Peyer's patch (tissue), 4 donors: ENCODE results near the gene SLC1A5. TPM values are rescaled to one million over a fixed set of nuclear protein-coding genes. Genes with fewer than 3 reads are reported as not detected.
"Not testable (repeated sequence)": the region's sequence is repeated elsewhere in the genome, so short reads cannot be mapped to it uniquely, and the experiment has no call there.

ENCODE experiments used
- DNase-seq, 3 donors: peaks; one replicate each; pipeline ENCODE4 v3.0.0-alpha.2; 2017 to 2019
- H3K27ac ChIP-seq, 4 donors: fragments of 200-600 bp; sonication (generic); one replicate each; pipeline ENCODE4 v1.5.1; 2016 to 2019
- H3K27me3 ChIP-seq, 2 donors: fragments of 200-600 bp; sonication (generic); one replicate each; pipeline ENCODE4 v1.5.1; 2019
- H3K36me3 ChIP-seq, 3 donors: fragments of 200-600 bp; sonication (generic); one replicate each; pipeline ENCODE4 v1.5.1; 2016 to 2019
- H3K4me1 ChIP-seq, 4 donors: fragments of 200-600 bp; sonication (generic); one replicate each; pipeline ENCODE4 v1.5.1; 2016 to 2019
- H3K4me3 ChIP-seq, 4 donors: fragments of 200-600 bp; sonication (generic); 1 replicate in 3 of 4; 2 replicates in 1 of 4; pipeline ENCODE4 v1.5.1; 2016 to 2019; ENCODE audit warnings: mild to moderate bottlenecking in 1 of 4
- H3K9me3 ChIP-seq, 4 donors: fragments of 200-600 bp; sonication (generic); one replicate each; pipeline ENCODE4 v1.5.1; 2016 to 2019; ENCODE audit warnings: mild to moderate bottlenecking in 1 of 4
- CTCF ChIP-seq, 6 experiments: fragments of 450-650 bp in 4 of 6; fragments of 200-600 bp in 2 of 6; sonication (generic) in 1 of 6; IDR thresholded peaks; one replicate each; pipeline ENCODE4 v1.5.1; 2017 to 2019; ENCODE audit warnings: antibody characterized with exemption in 6 of 6, mild to moderate bottlenecking in 3 of 6, moderate library complexity in 1 of 6
- POLR2A ChIP-seq, 2 donors: fragments of 450-650 bp; IDR thresholded peaks; one replicate each; pipeline ENCODE4 v1.5.1; 2017; ENCODE audit warnings: antibody characterized with exemption in 2 of 2, mild to moderate bottlenecking in 2 of 2, moderate library complexity in 2 of 2
- total RNA-seq, 4 donors: library from RNA; depleted of rRNA; stranded (reverse); fragments of >200 nt; gene quantifications; one replicate each; pipeline ENCODE4 v1.1.0, GENCODE V29; 2016

Gene SLC1A5
- total RNA-seq, 4 donors from 2014 or later: 19.8 to 34.7 (median 31.2) TPM

- no peak overlapping the region for H3K27ac ChIP-seq
- no peak for TF ChIP-seq POLR2A (IDR thresholded peaks at IDR 0.05)
- TF ChIP-seq CTCF (IDR thresholded peaks at IDR 0.05): no peak
- no peak for DNase-seq
- peaks cover 0 to 4% (median 0%) of the 10 kb centered on the region in 4 donors for H3K4me1 ChIP-seq
- no peaks in the 10 kb centered on the region for H3K9me3 ChIP-seq
- no peaks in the 10 kb centered on the region for H3K27me3 ChIP-seq
- H3K36me3 ChIP-seq: no peaks in the 10 kb centered on the region
- H3K4me3 ChIP-seq: no peak overlapping the region
These were observed 40.1 kb upstream of the SLC1A5 start for GRCh38 chr19:46828484-46828883.

- H3K27me3 ChIP-seq: no peaks in the 10 kb centered on the region
- TF ChIP-seq CTCF (IDR thresholded peaks at IDR 0.05): no peak
- TF ChIP-seq POLR2A (IDR thresholded peaks at IDR 0.05): no peak
- no peak overlapping the region for H3K27ac ChIP-seq
- H3K9me3 ChIP-seq: no peaks in the 10 kb centered on the region
- H3K36me3 ChIP-seq: no peaks in the 10 kb centered on the region
- peaks cover 7 to 17% (median 12%) of the 10 kb centered on the region in 4 donors for H3K4me1 ChIP-seq
- H3K4me3 ChIP-seq: no peak overlapping the region
- no peak for DNase-seq
These were observed 37.3 kb upstream of the SLC1A5 start for GRCh38 chr19:46825731-46826055.

GRCh38 chr19:46824890-46825730, 36.7 kb upstream of the SLC1A5 start:
- peak overlapping the region in 3 of 4 donors; percentile 48 to 75 (median 51) for H3K27ac ChIP-seq

GRCh38 chr19:46823049-46823448, 34.7 kb upstream of the SLC1A5 start:
- TF ChIP-seq CTCF (IDR thresholded peaks at IDR 0.05): no peak
- no peak for TF ChIP-seq POLR2A (IDR thresholded peaks at IDR 0.05)
- no peaks in the 10 kb centered on the region for H3K27me3 ChIP-seq
- no peaks in the 10 kb centered on the region for H3K36me3 ChIP-seq
- H3K4me3 ChIP-seq: no peak overlapping the region
- no peak for DNase-seq
- peaks cover 7 to 25% (median 16%) of the 10 kb centered on the region in 4 donors for H3K4me1 ChIP-seq
- H3K9me3 ChIP-seq: no peaks in the 10 kb centered on the region
- H3K27ac ChIP-seq: peak overlapping the region in 1 of 4 donors; percentile 83

More at GRCh38 chr19:46824890-46825730, 36.7 kb upstream of the SLC1A5 start:
- Histone ChIP-seq H3K4me1 (peaks cover 7 to 23% (median 14%) of the 10 kb centered on the region in 4 donors), H3K4me3 (no peak overlapping the region), H3K36me3 (no peaks in the 10 kb centered on the region), H3K9me3 (no peaks in the 10 kb centered on the region), H3K27me3 (no peaks in the 10 kb centered on the region)
- TF ChIP-seq POLR2A (IDR thresholded peaks at IDR 0.05) (no peak), CTCF (IDR thresholded peaks at IDR 0.05) (peak in 1 of 6 experiments; percentile 28)
- peak in 1 of 3 donors; percentile 35 for DNase-seq

- peaks cover 7 to 25% (median 16%) of the 10 kb centered on the region in 4 donors for H3K4me1 ChIP-seq
- H3K36me3 ChIP-seq, H3K27me3 ChIP-seq, H3K9me3 ChIP-seq, H3K4me3 ChIP-seq, DNase-seq: not testable (repeated sequence)
- peak overlapping the region in 3 of 4 donors; percentile 56 to 83 (median 77) for H3K27ac ChIP-seq
These were observed 34.0 kb upstream of the SLC1A5 start for GRCh38 chr19:46822410-46822787.
